Small intestine (tissue), 7 donors: ENCODE results near the gene GINS2. TPM values are rescaled to one million over a fixed set of nuclear protein-coding genes. Genes with fewer than 3 reads are reported as not detected.

Source experiments
- DNase-seq, 2 donors: peaks; one replicate each; pipeline versions ENCODE4 v3.0.0 to v3.0.0-alpha.2; 2013
- FAIRE-seq: peaks from 2 replicates; lab custom pipeline; 2012; peaks lifted over from hg19 to GRCh38; lab: Jason Lieb, UNC
- H3K27ac ChIP-seq, 3 donors: one replicate each; pipeline ENCODE4 v1.5.1; 2013; ENCODE audit warnings: low read length in 2 of 3, mild to moderate bottlenecking in 2 of 3, control low read depth in 1 of 3, inconsistent platforms in 1 of 3, low read depth in 1 of 3, moderate library complexity in 1 of 3
- H3K27me3 ChIP-seq, 3 donors: one replicate each; pipeline ENCODE4 v1.6.1; 2013; ENCODE audit warnings: low read length in 3 of 3, inconsistent platforms in 1 of 3; ENCODE audit not compliant: control insufficient read depth in 3 of 3, insufficient read depth in 3 of 3
- H3K36me3 ChIP-seq, 3 donors: one replicate each; pipeline ENCODE4 v1.6.1; 2013; ENCODE audit warnings: low read length in 3 of 3, inconsistent platforms in 1 of 3, low read depth in 1 of 3, mild to moderate bottlenecking in 1 of 3, moderate library complexity in 1 of 3; ENCODE audit not compliant: control insufficient read depth in 3 of 3, insufficient read depth in 2 of 3
- H3K4me1 ChIP-seq, 3 donors: one replicate each; pipeline ENCODE4 v1.6.1; 2013; ENCODE audit warnings: low read length in 2 of 3, inconsistent platforms in 1 of 3, low read depth in 1 of 3, mild to moderate bottlenecking in 1 of 3, moderate library complexity in 1 of 3; ENCODE audit not compliant: control insufficient read depth in 3 of 3, insufficient read depth in 2 of 3
- H3K4me3 ChIP-seq, 3 donors: one replicate each; pipeline ENCODE4 v1.5.1; 2013; ENCODE audit warnings: low read length in 3 of 3, control low read depth in 1 of 3, inconsistent platforms in 1 of 3, low read depth in 1 of 3, mild to moderate bottlenecking in 1 of 3, moderate library complexity in 1 of 3
- H3K9me3 ChIP-seq, 2 donors: one replicate each; pipeline ENCODE4 v1.6.1; 2013; ENCODE audit warnings: low read depth in 1 of 2, low read length in 1 of 2; ENCODE audit not compliant: control insufficient read depth in 2 of 2, insufficient read depth in 1 of 2
- WGBS, 3 donors: extraction: QIAGEN DNeasy Blood & Tissue Kit; methylation state at CpG; one replicate each; pipeline ENCODE4 v1.1.7; 2013; 5-methylcytosine and 5-hydroxymethylcytosine counted together
- polyA plus RNA-seq, 4 donors: library from polyadenylated mRNA; stranded (reverse) in 3 of 4; unstranded in 1 of 4; fragments of 200-250 nt in 3 of 4; fragments of 120-200 nt in 1 of 4; gene quantifications; one replicate each; pipeline versions ENCODE4 v1.2.1 to v1.2.3, GENCODE V29; 2013
- donor health status: healthy with polysubstance abuse.
- donor health status: control.
- donor health status: control.
- donor health status: Bipolar disorder and iron deficiency.
- donor health status: healthy.

Gene GINS2
- polyA plus RNA-seq, 4 donors = 2.0 to 11.2 (median 6.4) TPM

GRCh38 chr16:85639529-85640253 is 49.1 kb downstream of the GINS2 start:
- Histone ChIP-seq H3K27ac (no peak overlapping the region), H3K27me3 (no peaks in the 10 kb centered on the region), H3K4me3 (no peak overlapping the region), H3K4me1 (peaks cover 0 to 6% (median 6%) of the 10 kb centered on the region in 3 donors), H3K36me3 (peaks cover 0 to 97% (median 4%) of the 10 kb centered on the region in 3 donors), H3K9me3 (no peaks in the 10 kb centered on the region)
- WGBS, 3 donors = 21 to 79% (median 49%) methylated on average over 31 to 35 of the region's 35 CpGs
- FAIRE-seq = no peak
- peak in 1 of 2 donors; percentile 75 for DNase-seq

DNA sequence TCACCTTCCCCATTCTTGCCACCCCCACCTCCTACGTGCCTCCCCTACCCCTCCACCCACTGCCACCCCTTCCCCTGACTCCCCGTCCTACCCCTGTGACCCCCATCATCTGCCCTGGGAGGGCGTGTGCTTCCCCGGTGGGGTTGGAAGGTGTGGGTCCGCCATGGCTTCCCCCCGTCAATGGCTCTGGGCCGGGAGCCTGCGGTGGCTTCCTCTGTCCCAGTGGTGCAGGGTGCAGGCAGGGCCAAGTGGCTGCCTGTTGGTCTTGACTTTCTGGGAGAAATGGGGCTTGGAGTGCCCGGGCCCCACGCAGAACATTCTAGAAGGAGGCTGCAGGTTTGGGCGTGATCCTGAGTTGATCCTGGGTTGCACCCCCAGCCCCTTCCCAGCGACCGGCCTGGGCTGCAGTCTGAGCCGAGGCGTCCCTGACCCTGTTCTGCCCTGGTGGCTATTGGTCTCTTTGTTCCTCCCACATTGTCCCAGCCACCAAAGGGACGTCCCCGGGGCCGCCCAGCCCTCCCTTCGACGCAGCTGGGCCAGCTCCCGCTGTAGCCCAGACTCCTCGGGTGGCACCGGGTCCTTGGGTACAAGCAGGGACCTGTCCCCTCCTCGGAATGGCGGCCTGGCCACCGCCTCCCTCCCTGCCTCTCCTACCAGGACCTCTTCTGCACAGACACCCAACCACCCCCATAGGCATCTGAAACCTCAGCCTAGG is 49.9 kb downstream of the GINS2 start:
- Histone ChIP-seq H3K9me3 (no peaks in the 10 kb centered on the region), H3K36me3 (peaks cover 2 to 96% (median 4%) of the 10 kb centered on the region in 3 donors), H3K27me3 (no peaks in the 10 kb centered on the region), H3K4me3 (no peak overlapping the region), H3K4me1 (peaks cover 0 to 5% (median 0%) of the 10 kb centered on the region in 3 donors), H3K27ac (no peak overlapping the region)
- 62 to 90% (median 84%) methylated on average over 23 to 26 of the region's 26 CpGs for WGBS, 3 donors
- FAIRE-seq (no peak), DNase-seq (no peak)

GRCh38 chr16:85637808-85638647 is 50.7 kb downstream of the GINS2 start:
- no peak for FAIRE-seq
- Histone ChIP-seq H3K9me3 (no peaks in the 10 kb centered on the region), H3K27ac (no peak overlapping the region), H3K4me1 (no peaks in the 10 kb centered on the region), H3K27me3 (no peaks in the 10 kb centered on the region), H3K4me3 (no peak overlapping the region), H3K36me3 (peaks cover 2 to 96% (median 4%) of the 10 kb centered on the region in 3 donors)
- no peak for DNase-seq
- 87 to 91% (median 88%) methylated on average over 37 of the region's 37 CpGs for WGBS, 3 donors

DNA sequence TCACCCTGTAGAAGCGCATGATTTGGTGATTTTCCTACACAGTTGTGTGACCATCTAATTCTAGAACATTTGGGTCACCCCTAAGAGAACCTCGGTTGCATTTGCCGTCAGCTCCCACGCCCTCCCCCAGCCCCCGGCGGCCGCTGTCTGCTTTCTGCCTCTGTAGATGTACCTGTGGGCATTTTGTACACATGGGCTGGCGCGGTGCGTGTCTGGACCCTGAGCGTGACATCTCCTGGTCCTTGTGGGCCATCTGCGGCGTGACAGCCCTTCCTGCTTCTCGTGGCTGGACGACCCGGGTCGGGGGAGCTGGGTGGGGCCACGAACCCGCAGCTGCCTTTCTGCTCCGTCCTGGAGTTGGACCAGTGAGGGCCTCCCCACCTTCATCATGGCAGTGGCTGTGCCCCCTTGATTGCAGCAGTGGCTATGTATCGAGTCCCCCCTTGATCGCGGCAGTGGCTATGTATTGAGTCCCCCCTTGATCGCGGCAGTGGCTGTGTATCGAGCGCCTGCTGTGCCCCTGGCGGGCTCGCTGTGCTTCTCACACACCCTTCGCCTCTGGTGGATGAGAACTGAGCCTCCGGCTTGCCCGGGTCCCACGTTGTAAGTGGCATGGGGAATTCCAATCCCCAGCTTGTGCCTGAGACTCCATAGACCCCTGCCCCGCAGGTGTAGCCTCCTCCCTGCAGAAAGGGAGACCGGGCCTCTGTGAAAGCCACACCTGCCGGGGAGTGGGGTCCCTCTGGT is 51.5 kb downstream of the GINS2 start:
- 86 to 93% (median 92%) methylated on average over 36 of the region's 36 CpGs for WGBS, 3 donors
- no peak for FAIRE-seq
- Histone ChIP-seq H3K4me3 (no peak overlapping the region), H3K27ac (no peak overlapping the region), H3K4me1 (no peaks in the 10 kb centered on the region), H3K27me3 (no peaks in the 10 kb centered on the region), H3K36me3 (peaks cover 2 to 95% (median 4%) of the 10 kb centered on the region in 3 donors), H3K9me3 (no peaks in the 10 kb centered on the region)
- DNase-seq = no peak

DNA sequence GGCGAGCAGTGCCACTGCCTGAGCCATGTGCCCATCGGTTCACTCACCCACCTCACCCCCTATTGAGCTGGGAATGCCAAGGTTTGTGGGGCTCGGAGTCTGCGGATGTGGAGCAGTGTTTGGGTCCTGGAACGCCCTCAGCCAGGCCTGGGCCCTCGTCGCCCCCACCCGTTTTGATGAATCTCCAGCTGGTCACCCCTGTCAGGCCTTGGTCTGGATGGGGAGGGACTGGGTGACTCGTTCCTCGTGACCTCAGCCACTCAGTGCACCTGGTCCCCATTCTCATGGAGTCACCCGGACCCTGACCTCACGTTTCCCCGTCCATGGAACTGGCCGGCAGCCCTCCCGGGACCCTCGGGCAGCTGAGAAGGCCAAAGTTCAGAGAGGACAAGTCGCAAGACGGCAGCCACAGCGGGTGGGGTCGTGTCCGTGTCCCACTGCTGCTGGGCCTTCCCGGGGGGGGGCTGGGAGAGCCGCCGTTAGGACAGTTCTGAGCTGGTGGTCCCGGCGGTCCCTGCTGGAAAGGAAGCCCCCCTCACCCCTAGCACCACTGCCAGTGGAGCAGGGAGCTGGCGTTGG is 52.4 kb downstream of the GINS2 start:
- FAIRE-seq (no peak), DNase-seq (no peak)
- Histone ChIP-seq H3K4me1 (no peaks in the 10 kb centered on the region), H3K27me3 (no peaks in the 10 kb centered on the region), H3K36me3 (peaks cover 2 to 94% (median 4%) of the 10 kb centered on the region in 3 donors), H3K27ac (no peak overlapping the region), H3K9me3 (no peaks in the 10 kb centered on the region), H3K4me3 (no peak overlapping the region)
- WGBS, 3 donors = 73 to 80% (median 75%) methylated on average over 24 to 27 of the region's 27 CpGs

DNA sequence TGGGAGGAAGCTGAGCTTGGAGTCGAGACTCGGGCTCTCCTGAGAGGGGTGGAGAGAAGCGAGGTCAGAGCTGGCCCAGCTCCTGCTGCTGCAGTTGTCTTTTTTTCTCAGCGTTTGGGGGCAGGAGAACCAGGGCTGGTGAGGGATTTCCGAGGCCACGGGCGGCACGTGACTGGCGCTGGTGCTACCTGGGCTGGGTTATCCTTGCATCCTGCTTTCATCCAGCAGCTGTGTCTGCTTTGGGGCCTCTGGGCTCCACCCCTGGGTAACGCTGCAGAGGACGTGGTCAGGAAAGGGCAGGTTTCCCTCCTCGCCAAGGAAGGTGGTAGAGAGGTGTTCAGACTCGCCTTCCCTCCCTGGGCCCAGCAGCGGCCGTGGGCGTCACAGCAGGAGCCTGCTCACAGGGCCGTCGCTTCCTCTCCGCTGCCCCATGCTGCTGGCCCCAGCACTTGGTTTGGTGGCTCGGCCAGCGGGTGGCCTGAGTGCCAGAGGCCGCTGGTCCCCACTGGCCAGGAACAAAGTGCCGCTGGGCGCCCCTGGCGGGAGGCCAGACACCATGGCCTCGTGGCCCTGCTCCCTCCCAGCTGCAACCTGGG is 53.1 kb downstream of the GINS2 start:
- Histone ChIP-seq H3K27me3 (no peaks in the 10 kb centered on the region), H3K36me3 (peaks cover 2 to 94% (median 4%) of the 10 kb centered on the region in 3 donors), H3K4me3 (no peak overlapping the region), H3K27ac (no peak overlapping the region), H3K9me3 (no peaks in the 10 kb centered on the region), H3K4me1 (no peaks in the 10 kb centered on the region)
- DNase-seq = no peak
- 68 to 81% (median 76%) methylated on average over 23 to 26 of the region's 26 CpGs for WGBS, 3 donors
- no peak for FAIRE-seq

DNA sequence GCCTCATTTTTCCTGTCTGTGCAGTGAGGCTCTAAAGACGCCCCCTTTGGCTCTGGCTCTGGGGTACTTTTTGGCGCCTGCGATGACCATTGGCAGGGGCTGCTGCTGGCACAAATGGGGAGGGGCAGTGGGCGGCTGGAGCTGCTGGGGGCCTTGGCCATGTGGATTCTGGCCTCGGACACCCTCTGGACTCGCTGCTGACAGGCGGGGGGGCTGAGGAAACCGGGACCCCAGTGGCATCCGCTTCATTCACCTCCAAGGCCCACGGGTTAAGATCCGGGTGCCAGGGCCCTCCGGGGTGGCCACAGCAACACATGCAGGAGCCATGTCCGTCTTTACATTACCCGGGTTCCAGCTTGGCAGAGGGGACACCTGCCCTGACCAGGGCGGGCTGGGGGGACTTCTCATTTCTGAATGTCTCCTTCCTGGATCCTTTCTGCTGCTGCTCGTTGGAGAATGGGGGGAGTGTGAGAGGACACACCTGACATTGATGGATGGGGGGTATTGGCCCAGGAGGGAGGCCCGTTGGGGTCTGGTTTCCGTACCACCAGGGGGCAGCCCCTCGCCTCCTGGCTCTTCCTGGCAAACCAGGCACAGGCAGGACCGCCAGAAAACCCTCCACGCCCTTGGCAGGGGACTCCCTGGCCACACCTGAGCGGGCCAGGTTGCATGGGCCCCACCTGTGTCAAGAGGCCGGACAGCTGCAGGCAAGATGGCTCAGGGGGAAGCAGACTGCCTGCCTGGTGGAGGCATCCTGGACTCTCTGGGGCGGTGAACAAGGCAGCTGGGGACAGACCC is 53.8 kb downstream of the GINS2 start:
- FAIRE-seq = no peak

More for the DNA sequence above, 53.8 kb downstream of the GINS2 start:
- WGBS, 3 donors = 79 to 82% (median 80%) methylated on average over 23 to 24 of the region's 24 CpGs
- H3K4me3 ChIP-seq = no peak overlapping the region
- H3K36me3 ChIP-seq = peaks cover 2 to 93% (median 4%) of the 10 kb centered on the region in 3 donors
- no peak overlapping the region for H3K27ac ChIP-seq
- H3K4me1 ChIP-seq = no peaks in the 10 kb centered on the region
- DNase-seq = no peak
- peaks cover 0 to 3% of the 10 kb centered on the region in 2 donors for H3K9me3 ChIP-seq
- H3K27me3 ChIP-seq = no peaks in the 10 kb centered on the region
